Measurements from ENCODE around the gene BAIAP2L2.

DNA sequence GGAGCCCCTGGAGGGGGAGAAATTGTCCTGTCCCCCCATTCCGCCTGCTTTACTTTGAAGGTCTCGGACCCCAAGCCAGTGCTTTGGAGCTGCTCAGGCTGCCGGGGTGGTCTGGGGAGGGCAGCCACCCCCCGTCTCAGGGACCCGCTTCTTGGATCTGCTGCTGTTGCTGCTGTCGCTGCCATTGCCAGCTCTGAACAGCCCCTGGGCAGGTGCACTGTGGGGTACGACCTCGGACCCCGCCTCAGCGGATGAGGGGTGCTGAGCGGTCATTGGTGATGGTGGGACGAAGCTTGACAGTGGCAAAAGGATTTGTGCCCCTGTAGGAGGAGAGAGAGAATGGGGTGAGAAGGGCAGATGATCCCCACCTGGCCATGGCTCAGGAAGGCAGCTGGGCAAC is 25.4 kb downstream of the BAIAP2L2 start:
- TF ChIP-seq POLR2A (IDR thresholded peaks at IDR 0.05; ENCODE audit: low read length) (no peak), GATA1 (IDR thresholded peaks at IDR 0.05; ENCODE audit: low read depth, low read length) (no peak)
